GM13976 (cell line): ENCODE measurements around the gene UROC1.

Experiments
- DNase-seq: peaks from one replicate; pipeline ENCODE4 v3.0.0; 2012; ENCODE audit warnings: low spot score
- in situ Hi-C: fragments of 300-500 bp; cut with MboI; formaldehyde crosslinking; loops from one replicate; pipeline ENCODE4 v1.12.0; 2022; ENCODE audit warnings: low sequenced_read_pairs, mixed read lengths, inconsistent platforms; ENCODE audit not compliant: unreplicated experiment
- TF ChIP-seq, protein P1 (sequence below): IDR thresholded peaks from 2 replicates; pipeline ENCODE4 v1.5.1; 2012; ENCODE audit warnings: borderline replicate concordance, mild to moderate bottlenecking; ENCODE audit not compliant: insufficient read depth; ENCODE audit errors: extremely low read depth, missing control alignments, control extremely low read depth

UROC1 gene

DNA sequence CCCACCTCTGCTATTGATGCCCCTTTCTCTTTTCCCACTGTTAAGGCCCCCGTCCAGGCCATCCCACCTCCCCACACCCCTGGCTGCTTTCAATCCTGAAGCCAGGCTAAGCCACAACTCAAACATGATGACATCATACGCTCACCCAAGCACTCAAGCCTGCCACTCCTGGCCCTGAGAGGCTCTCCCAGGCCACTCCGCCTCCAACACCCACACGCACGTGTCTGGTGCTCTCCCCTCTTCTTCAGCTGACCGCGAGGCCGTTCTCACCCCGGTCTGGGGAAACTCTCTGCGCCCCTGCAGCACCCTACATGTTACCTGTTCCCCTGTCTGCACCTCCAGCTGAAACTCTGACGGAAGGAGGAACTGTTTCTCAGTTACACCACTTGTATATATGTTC is 48.1 kb downstream of the UROC1 start:
- TF ChIP-seq, protein P1, sequence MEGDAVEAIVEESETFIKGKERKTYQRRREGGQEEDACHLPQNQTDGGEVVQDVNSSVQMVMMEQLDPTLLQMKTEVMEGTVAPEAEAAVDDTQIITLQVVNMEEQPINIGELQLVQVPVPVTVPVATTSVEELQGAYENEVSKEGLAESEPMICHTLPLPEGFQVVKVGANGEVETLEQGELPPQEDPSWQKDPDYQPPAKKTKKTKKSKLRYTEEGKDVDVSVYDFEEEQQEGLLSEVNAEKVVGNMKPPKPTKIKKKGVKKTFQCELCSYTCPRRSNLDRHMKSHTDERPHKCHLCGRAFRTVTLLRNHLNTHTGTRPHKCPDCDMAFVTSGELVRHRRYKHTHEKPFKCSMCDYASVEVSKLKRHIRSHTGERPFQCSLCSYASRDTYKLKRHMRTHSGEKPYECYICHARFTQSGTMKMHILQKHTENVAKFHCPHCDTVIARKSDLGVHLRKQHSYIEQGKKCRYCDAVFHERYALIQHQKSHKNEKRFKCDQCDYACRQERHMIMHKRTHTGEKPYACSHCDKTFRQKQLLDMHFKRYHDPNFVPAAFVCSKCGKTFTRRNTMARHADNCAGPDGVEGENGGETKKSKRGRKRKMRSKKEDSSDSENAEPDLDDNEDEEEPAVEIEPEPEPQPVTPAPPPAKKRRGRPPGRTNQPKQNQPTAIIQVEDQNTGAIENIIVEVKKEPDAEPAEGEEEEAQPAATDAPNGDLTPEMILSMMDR: no peak
- in situ Hi-C loops: no loop called here
- DNase-seq: peak; percentile 50

GRCh38 chr3:126468028-126468891 is 49.3 kb downstream of the UROC1 start:
- in situ Hi-C loops: no loop called here
- DNase-seq: no peak
- TF ChIP-seq, protein P1: no peak

DNA sequence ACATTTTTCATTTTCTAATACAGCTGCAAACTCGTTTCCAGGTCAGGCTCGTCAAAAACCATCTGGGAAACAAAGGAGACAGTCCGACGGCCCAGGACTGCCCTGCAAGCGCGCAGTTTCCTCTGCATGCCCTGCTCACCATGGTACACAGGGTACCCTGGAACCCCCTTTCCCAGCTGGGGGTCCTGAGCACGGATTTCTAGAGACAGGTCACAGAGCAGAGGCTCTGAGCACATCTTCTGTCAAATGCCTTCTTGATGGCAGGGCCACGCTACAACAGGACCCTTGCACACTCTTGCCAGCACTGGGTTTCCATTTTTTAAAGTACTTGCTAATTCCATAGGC is 50.0 kb downstream of the UROC1 start:
- in situ Hi-C loops: no loop called here
- DNase-seq: no peak
- TF ChIP-seq, protein P1: no peak

GRCh38 chr3:126466886-126467610 is 50.5 kb downstream of the UROC1 start:
- in situ Hi-C loops: no loop called here
- no peak for DNase-seq
- TF ChIP-seq, protein P1: no peak

DNA sequence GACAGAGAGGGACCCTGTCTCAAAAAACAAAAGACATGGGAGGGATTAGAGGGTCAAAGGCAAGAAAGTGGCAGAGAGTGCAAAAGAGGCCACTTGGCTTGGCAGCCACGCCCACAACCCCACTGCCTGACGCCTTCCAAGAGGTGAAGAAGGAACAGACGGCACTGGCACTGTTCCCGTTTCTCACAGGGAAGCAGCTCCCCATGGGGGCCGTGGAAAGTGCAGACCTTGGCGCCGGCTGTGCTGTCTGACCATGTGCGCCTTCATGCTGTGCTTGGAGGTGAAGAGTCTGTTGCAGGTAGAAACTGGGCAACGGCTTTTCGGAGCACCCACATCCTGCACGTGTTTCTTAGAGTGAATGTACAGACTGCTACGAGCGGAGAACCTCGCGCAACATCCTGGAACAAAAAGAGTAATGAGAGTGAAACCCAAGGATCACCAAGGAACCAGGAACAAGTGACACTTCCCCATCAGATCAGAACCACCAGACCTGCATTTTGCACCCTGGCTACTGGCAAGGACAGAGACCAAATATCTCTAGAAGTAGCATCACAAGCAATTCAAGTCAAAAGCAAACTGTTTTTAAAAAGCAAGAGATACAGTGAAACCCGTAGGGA is 51.5 kb downstream of the UROC1 start:
- DNase-seq: no peak
- in situ Hi-C loops: no loop called here
- TF ChIP-seq, protein P1: no peak

DNA sequence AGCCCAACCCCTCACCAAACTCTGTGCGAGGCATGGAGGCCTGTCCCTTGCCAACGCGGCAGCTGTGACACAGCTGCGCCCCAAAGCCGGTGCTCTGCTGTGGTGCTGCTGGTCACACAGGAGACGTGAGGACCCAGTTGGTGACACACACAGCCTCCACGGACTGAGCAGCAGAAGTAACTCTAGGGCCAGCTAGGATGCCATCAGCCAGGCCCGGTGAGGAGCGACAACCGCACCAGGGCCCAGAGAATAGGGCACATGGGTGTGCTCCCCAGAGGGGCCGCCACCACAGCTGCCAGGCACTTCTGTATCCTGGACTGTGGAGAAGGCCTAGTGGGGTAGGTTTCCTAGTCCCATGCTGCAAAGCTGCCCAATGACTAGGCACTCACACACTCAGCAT is 52.6 kb downstream of the UROC1 start:
- no peak for DNase-seq
- in situ Hi-C loops: no loop called here
- TF ChIP-seq, protein P1: no peak
